HL-60 (cell line): ENCODE results near the gene IRF7.
A peak's percentile ranks its signal among the peaks of the same experiment; 100 is the strongest.

Experiments
- POLR2AphosphoS5 ChIP-seq: IDR thresholded peaks from 2 replicates; pipeline ENCODE4 v1.6.1; 2012; ENCODE audit warnings: low read depth
- REST ChIP-seq: IDR thresholded peaks from 2 replicates; pipeline ENCODE4 v1.6.1; 2012; ENCODE audit warnings: low read depth; ENCODE audit not compliant: insufficient replicate concordance
- TF ChIP-seq, protein P1 (sequence below): IDR thresholded peaks from one replicate; pipeline ENCODE4 v1.5.1; 2011; ENCODE audit warnings: low read length, control low read depth, inconsistent platforms; ENCODE audit not compliant: insufficient read depth

GRCh38 chr11:643849-644738 lies 28.3 kb upstream of the IRF7 start:
- TF ChIP-seq, protein P1, sequence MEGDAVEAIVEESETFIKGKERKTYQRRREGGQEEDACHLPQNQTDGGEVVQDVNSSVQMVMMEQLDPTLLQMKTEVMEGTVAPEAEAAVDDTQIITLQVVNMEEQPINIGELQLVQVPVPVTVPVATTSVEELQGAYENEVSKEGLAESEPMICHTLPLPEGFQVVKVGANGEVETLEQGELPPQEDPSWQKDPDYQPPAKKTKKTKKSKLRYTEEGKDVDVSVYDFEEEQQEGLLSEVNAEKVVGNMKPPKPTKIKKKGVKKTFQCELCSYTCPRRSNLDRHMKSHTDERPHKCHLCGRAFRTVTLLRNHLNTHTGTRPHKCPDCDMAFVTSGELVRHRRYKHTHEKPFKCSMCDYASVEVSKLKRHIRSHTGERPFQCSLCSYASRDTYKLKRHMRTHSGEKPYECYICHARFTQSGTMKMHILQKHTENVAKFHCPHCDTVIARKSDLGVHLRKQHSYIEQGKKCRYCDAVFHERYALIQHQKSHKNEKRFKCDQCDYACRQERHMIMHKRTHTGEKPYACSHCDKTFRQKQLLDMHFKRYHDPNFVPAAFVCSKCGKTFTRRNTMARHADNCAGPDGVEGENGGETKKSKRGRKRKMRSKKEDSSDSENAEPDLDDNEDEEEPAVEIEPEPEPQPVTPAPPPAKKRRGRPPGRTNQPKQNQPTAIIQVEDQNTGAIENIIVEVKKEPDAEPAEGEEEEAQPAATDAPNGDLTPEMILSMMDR = no peak
- TF ChIP-seq POLR2AphosphoS5 = peak; percentile 19; the same call in 1 of the 2 replicates
- no peak for TF ChIP-seq REST
